GM21526 (cell line): ENCODE measurements around the gene COLEC12.

Experiments used
- ATAC-seq: cut with Tn5 transposase; IDR thresholded peaks from one replicate; pipeline ENCODE4 v1.9.1; 2021; ENCODE audit warnings: moderate library complexity; ENCODE audit not compliant: unreplicated experiment, low FRiP score

COLEC12 gene

DNA sequence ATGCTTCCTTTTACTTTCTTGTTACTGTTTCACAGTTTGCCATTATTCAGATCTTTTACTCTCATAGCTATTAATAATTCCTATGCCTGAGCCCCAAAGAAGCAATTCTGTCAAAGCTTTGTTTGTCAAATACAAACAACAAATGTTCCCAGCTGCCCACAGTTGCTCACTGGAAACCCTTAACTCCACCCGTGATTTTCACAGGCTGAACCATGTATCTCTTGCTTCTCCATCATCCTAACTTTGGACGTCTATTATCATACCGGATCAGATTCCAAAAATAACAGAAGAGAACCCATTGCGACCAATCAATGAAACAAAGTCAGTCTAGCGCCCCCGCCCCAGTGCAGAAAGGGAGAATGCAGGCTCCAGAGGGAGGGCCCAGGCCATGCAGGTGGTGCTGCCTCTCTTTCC lies 24.2 kb downstream of the COLEC12 start:
- no peak for ATAC-seq

DNA sequence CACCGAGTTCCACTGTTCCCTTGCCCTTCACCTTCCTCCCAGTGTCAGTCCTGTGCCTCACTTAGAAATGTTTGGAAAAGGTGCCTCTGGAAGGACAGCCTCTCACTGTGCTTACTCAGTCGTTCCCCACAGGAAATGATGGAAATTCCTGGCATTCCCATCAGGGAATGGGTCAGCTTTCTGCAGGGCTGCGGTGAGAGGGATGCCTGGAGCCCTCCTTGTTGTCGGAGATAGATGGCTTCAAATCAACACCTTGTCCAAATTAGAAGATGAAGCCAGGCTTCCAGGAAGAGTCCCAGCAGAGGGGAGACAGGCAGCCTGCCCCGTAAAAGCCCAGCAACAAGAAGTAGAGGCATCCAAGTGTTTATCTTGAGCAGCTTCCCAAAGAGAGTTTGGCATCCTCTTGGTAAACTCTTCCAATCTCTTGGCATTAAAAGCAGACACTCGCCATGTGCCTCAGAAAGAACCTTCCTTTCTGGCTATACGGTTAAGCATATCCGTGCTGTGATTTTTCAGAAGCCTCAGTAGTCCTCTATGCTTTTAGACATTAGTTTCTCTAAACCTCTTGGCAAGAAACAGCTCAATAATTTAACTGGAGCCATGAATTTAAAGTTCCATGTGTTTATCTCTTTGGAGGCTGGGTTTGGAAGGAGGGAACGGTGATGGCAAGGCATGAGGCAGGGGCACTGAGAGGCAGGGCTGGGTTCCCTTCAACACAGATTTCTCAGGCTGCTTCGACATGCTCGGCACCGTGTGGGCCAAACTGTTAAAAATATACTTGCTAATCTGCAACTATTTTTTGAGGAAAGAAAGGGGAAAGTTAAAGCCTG lies 25.1 kb downstream of the COLEC12 start:
- ATAC-seq, result no peak

DNA sequence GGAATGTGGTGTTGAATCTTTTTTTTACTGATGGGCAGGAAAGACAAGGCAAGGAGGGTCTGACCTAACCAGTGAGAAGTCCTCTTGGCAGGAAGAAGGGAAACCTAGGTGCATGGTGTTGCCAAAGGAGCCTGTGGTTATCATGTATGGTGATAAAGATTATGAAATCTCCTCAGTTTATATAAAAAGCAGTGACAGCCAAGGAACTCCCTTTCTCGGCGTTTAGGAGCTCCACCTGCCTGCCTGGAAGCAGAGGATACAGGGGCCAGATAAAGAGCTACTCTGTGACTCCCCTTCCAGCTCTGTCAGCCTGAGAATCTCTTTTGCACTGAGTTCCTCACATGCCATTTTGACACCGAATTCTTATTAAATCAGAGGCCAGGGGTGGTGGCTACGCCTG lies 26.1 kb downstream of the COLEC12 start:
- ATAC-seq, result no peak

DNA sequence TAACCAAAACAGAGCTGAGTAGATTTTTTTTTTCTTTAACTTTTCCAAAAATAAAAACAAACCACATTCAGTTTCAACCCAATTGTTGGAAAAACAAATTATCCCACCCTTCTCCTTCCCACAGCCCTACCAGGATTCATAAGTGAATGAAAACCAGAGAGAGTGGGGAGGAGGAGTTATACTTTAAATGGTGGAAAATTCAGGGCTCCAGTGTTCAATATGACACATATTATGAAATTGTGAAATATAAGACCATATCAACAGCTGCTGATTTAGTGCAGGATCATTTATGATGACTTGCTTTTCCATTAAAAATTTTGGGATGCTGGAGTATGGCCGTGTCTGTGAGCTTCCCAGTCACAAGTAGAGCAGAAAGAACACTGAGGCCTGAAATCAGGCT lies 26.7 kb downstream of the COLEC12 start:
- no peak for ATAC-seq

DNA sequence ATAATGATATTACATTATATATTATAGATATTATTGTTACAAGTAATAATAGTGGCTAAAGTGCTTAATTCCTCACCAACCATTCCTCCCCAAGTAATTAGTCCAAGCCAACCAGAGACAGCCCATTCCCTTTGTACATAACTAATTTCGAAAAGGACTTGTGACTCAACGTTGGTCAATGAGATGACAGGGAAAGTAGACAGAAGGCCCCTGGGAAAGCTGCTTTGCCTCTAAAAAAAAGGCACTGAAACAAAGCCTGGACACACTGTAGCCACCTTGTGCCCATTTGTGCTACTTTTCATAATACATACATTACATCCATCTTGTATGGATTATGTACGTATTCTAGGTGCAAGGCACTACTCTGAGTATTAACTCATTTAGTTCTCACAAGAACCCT lies 28.8 kb downstream of the COLEC12 start:
- no peak for ATAC-seq

DNA sequence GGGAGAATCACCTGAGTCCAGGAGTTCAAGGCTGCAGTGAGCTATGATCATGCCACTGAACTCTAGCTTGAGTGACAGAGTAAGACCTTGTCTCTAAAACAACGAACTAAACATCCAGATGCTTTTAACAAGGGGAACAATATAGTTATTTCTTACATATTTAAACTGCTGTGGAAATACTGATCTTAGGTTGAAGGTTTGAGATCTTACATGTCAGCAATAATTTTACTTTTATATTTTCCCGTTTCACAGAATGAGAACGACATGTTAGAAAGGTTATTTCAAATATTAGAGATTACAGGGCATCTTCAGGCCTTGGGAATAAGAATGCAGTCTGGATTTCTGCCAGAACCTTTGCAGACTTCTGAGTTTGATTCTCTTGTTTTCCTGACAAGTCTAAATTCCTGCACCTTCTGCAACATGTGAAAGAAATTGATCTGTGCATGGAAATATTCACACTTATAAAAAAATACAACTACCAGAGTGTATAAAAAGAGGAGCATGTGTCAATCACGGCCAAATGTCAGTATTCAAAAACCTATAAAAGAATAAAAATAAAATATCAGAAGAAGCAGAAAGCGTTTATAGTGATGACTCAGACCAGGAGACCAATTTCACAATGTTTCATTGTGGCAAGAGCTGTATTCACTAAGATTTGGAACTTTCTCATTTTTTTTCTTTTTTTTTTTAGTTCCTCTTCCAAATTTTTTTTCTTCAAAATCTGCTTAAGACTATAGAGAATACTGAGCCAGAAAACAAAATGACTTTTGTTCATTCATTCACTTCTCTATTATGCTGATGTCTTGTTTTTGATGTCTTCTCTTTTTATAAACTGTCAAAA lies 29.6 kb downstream of the COLEC12 start:
- ATAC-seq, result no peak

DNA sequence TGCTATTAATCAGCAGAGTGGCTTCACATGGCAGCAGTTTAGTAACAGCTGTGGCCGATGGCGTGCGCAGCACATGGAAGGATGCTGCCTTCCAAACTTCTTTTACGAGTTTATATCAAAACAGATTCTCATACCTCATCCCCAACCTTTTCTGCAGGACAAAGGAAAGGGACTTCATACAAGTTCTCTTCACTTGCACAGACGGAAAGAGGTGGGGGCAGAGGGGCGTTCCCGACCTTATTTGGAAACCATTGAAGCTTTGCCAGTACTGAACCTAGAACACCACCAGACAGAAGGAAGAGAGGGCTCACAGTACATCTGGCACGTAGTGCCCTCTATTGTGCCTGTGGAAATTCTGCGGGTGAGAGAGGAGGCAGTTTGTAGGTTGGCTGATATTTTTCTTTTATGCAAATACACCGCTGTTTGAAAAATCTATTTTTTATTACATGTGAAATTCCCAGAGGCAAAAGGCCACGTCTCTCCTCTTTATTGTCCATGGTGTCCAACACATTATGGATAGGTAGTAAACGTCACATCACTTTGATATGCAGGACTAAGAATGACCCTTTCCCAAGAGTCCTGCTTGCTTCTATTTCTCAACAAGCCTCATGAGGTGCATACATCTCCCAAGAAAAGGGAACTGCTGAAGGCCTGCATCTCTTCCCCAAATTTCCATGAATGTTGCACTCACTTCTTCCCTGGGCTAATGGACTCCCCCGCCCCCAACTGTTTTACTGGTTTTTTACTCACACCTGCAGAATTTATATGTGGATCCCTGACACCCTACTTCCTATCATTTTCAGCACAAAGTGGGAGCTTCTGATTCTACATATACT lies 31.3 kb downstream of the COLEC12 start:
- no peak for ATAC-seq

DNA sequence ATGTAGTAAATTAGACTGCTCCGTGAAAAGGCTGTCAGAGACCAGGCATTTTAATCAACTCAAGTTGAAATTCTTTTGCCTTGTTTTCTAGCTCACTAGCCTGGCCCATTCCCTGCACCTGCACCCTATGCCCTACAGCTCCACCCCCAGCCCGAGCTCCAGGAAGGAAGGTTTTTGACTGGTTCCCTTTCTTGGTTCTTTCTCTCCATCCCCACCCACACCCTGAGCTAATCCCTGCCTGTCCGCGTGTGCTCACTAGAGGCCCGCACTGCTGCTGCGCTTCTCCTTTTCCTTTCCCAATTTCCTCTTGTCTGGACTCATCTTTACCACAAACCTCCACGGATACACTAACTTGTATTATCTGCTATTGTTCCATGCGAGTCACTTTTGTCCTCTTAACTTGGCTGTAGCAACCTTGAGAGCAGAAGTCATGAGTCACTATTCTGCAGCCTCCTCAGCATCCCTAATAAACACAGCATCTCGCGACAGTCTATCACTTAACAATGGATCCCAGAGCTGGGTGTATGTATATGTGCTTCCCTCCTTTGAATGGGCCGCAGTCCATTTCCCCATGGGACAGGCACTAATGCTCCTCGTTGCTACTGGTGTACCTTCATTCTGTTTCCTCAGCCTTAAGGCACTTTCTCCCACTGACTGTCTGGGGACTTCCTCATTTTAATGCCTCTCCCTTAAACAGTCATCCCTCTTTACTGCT lies 36.5 kb downstream of the COLEC12 start:
- no peak for ATAC-seq

DNA sequence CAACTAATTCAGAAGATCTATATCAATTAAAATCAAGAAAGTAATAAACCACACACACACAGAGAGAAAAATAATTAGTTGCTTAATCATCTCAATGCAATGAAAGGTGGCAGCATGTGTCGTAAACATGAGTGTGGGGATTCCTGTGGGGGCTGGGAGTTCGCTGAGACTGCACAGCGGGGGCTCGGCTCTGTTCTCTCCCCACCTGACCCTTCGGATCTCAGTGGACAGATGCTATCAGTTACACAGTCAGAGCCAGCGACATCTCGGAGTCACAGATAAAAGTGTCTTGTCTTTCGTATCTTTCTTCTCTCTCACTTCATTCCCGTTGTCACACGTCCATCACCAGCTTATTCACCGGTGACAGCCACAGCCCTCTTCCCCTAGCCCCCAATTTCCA lies 37.1 kb downstream of the COLEC12 start:
- no peak for ATAC-seq

DNA sequence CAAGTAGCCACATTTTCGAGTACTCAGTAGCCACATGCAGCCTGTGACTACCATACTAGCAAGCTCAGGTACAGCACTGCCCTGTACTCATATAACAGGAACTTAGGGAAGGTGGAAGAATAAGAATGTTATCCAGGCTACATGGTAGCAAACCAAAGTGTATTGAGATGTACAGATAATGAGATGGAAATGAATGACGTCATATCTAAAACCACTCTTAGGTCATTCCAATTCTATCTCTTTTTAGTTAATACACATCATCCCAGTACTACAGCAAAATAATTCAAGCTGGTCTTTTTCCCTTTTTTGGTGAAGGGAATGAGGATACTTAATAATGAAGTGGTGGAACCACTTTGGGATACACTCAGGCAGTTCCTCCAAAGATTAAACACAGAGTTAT lies 38.7 kb downstream of the COLEC12 start:
- no peak for ATAC-seq

DNA sequence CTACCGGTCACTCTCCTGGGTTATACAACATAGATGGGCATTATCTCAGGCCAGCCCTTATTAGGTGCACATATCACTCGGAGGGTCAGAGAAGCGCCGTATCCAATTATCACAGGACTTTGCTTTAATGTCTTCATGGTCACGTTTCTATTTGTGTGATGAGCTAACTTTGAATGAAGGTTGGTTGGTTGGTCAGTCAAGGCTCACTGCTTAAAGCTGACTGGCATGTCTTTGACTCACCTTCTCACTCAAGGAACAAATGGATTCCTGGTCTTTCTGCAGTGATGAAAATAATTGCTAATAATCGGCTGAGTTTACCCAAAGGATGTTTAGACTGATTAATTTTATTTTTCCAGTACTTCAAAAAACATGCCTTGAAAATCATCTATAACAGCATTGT lies 39.7 kb downstream of the COLEC12 start:
- no peak for ATAC-seq

DNA sequence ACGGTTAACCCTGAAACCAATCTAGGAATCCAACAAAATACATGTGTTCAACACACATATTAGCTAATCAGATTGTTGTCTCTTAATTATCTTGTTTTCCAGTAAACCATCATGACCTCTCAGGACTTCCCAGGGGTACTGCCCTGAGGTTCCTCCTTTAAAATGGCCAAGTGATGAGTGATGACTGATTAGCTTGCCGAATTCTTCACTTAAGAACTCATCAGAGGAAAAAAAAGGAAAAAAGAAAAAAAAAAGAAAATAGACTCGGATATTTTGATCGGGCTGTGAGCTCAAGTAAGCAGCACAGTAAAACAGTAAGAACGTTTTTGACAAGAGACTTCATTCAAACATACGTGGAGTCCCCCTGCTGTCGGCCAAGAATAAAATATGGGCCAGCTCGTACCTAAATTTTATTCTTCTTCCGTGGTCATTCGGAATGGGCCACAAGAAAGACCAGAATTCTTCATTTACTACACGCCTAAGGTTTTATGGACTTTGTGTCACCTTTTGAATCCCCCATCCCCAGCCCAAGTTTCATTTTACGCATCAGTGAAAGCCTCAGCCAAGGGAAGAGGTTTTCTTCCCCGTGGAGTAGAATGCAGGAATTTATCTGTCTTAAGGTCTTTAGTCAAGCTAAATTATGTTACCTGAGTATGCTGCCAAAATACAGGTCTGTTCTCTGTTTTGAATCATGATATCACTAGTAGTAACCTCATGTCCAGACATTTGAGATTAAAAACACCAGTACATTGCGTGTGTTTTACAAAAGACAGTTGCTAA lies 40.5 kb downstream of the COLEC12 start:
- ATAC-seq, result no peak

DNA sequence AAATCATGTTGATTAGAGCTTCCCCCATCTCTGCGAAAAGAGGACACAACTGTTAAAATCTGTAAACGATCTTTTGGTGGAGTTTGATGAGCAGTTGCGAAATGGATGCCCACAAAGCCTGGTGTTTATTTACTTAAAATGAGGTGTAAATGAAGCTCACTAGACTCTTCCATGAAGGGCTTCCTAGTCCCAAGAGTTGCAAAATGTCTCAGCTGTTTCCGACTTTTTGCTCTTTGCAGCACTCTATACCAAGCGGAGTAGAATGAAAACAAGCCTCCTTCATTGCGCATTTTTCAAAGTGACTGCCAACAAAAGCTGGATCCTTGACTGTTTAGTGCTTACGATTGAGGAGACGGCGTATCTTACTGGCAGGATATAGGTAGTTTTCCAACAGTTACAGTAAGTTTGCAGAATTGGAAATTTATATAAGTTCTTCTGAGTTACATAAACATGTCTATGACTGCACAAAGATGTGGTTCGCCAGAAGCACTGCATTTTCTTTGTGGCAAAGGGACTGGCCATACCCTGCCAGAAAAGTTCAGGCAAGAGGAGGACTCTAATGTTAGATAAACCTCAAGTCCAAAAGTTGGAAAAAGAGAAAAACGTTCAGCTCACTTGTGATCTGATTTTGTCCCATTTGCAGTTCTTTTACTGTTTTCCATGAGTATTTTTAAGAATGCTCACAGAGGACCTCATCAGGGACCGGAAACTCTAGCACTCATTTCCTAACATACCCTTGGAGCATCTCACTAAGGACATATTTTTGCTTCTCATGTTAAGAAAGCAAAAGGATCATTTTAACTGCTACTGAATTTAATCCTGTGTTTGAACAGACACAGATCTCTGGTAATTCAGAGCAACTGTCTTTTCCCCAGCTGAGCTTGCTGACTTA lies 42.7 kb downstream of the COLEC12 start:
- no peak for ATAC-seq

DNA sequence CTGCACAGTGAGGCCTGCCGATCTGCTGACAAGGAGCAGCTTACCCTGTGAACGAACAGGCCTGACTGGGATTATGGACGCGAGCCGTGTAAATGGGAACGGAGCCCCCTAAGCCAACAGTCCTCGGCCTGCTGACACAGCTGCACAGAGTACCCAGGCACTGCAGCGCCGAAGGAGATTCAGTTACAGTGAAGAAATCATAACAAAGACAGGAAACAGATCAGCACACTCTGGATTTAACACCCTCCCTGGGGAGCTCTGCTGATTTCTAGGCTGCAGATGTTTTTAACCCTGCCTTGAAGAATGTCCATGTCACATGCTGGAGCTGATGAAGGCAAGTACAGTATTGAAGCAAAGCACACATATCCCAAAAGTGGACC lies 43.4 kb downstream of the COLEC12 start:
- no peak for ATAC-seq

DNA sequence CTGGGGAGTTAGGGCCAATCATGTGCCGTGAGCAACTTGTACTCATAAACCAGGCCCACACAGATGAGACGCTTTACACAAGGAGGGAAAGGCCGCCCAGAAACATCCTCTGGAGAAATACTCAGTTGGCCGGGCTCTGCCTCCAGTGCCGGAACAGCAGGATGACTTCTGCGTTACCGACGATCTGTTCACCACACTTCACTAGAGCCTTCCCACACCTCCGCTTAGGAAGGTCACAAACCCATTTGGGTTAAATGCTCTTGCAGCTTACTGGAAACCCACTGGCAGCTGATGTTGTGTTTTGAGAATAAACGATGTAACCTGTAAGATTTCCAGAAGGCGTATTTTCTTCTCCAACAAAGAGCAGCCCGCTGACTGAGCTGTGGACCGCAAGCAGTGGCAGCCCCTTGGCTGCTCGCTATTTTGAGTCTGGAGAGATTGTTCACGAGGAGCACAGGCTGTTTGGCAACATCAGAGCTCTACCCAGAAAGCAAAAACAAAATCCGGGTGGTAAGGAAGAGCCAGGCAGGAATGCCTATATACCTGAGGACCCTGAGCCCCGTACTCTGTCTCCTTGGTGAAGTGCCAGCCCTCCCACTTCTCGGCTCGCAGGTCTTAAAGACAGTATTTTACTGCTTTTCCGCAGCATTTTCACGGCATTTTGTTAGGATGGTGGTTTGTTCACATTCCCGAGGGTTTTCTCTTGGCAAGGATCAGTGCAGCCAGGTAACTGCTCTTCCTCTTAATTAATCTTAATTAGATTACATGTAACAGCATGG lies 44.0 kb downstream of the COLEC12 start:
- ATAC-seq, result no peak

DNA sequence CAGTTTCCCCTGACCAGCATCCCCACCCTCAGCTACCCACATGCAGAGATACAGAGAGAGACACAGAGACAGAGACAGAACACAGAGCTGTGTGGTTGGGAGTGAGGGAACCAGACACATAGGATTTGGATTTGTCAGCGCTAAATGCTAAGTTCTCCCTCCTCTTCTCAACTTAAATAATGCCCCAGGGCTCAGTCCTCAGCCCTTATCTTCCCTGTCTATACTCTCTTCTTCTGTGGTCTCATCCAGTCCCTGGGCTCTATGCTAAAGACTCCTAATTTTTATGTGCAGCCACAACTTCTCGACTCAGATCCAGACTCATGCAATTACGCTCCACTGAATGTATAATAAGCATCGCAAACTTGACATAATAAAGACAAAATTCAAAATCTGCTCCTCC lies 47.1 kb downstream of the COLEC12 start:
- ATAC-seq, result no peak

DNA sequence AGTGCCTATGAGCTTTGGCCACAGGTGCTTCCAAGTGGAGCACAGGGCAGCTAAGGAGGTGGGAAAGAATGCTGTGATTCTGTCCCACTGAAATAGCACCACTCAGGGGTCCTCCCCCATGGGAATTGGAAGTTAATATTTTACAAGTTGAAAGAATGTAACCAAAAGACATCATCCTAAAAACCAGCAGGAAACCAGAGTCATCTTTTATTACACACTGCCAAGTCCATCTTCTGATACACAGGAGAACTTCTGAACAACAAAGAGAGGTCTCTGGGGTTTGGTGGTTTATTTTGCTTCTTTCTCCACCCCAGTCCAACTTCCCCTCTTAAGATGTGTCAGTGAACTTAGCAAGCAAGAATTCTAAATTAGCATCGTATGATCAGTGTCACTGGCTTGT lies 47.7 kb downstream of the COLEC12 start:
- no peak for ATAC-seq

DNA sequence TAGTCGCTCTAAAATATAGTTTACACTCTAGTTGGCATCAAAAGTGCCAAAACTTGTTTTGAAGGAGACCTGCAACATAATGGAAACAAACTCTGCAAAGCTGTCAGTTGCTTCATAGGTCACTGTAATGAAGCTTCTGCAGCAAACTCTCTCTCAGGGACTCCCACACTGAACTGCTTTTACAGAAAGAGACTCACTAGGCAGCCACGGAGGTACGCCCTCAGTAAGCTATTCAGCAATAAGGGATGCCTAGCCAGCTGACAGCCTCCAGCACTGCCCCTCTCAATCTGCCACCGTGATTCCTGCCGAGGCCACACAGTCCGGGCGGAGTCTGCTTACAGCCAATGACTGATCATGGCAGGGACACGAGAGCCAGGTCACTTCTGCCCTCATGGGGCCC lies 51.1 kb downstream of the COLEC12 start:
- no peak for ATAC-seq
